Neuron (in vitro differentiated cells): Measurements from ENCODE around the gene GMDS.

Experiments
- H2AFZ ChIP-seq: one replicate; pipeline ENCODE4 v1.6.1; 2013; ENCODE audit warnings: low read depth, mild to moderate bottlenecking, inconsistent platforms, low read length, moderate library complexity
- H3K27me3 ChIP-seq: one replicate; pipeline ENCODE4 v1.6.1; 2013; ENCODE audit warnings: low read length; ENCODE audit not compliant: insufficient read depth
- H3K36me3 ChIP-seq: one replicate; pipeline ENCODE4 v1.6.1; 2013; ENCODE audit warnings: low read length; ENCODE audit not compliant: insufficient read depth
- H3K4me1 ChIP-seq: one replicate; pipeline ENCODE4 v1.6.1; 2013; ENCODE audit warnings: low read length; ENCODE audit not compliant: insufficient read depth
- H3K4me3 ChIP-seq: 2 replicates; pipeline ENCODE4 v1.5.1; 2013; ENCODE audit warnings: mild to moderate bottlenecking, low read length, moderate library complexity
- H3K9me3 ChIP-seq: one replicate; pipeline ENCODE4 v1.6.1; 2013; ENCODE audit warnings: low read length

GMDS gene

GRCh38 chr6:1747003-1747402, 498.4 kb downstream of the GMDS start:
- H2AFZ ChIP-seq = no peak overlapping the region

GRCh38 chr6:1745814-1746213, 499.6 kb downstream of the GMDS start:
- Histone ChIP-seq H3K9me3 (no peaks in the 10 kb centered on the region), H3K4me1 (no peaks in the 10 kb centered on the region), H3K36me3 (no peaks in the 10 kb centered on the region), H3K27me3 (no peaks in the 10 kb centered on the region), H2AFZ (no peak overlapping the region), H3K4me3 (no peak overlapping the region)

More at GRCh38 chr6:1747003-1747402, 498.4 kb downstream of the GMDS start:
- Histone ChIP-seq H3K36me3 (no peaks in the 10 kb centered on the region), H3K4me3 (no peak overlapping the region), H3K27me3 (no peaks in the 10 kb centered on the region), H3K9me3 (no peaks in the 10 kb centered on the region), H3K4me1 (no peaks in the 10 kb centered on the region)

- Histone ChIP-seq H2AFZ (no peak overlapping the region), H3K4me1 (no peaks in the 10 kb centered on the region), H3K4me3 (no peak overlapping the region), H3K36me3 (no peaks in the 10 kb centered on the region), H3K9me3 (no peaks in the 10 kb centered on the region), H3K27me3 (no peaks in the 10 kb centered on the region)
These were observed 500.9 kb downstream of the GMDS start for GRCh38 chr6:1744543-1744942.

GRCh38 chr6:1739680-1740079, 505.7 kb downstream of the GMDS start:
- Histone ChIP-seq H3K36me3 (no peaks in the 10 kb centered on the region), H3K4me1 (no peaks in the 10 kb centered on the region), H3K9me3 (no peaks in the 10 kb centered on the region), H2AFZ (no peak overlapping the region), H3K4me3 (no peak overlapping the region), H3K27me3 (no peaks in the 10 kb centered on the region)

DNA sequence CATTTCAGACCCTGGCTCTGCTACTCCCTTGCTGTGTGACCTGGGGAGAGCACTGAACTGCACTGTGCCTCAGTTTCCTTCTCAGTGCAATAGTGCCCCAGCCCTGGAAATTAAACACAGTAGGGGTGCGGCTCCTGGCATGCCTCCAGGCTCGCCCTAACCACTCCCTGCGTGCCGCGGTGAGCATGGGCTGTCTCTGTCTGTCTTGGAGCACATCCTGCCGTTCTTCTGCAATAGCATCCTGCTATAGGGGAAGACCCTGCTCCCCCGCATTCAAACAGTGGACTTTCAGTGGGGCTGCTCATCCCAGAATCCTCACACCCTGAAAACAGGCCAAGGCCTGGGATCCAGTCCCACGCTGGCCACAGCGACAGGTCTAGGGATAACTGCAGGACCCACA, 506.2 kb downstream of the GMDS start:
- Histone ChIP-seq H3K36me3 (no peaks in the 10 kb centered on the region), H3K9me3 (no peaks in the 10 kb centered on the region), H3K4me1 (no peaks in the 10 kb centered on the region), H3K4me3 (no peak overlapping the region), H2AFZ (no peak overlapping the region), H3K27me3 (no peaks in the 10 kb centered on the region)

- Histone ChIP-seq H3K36me3 (no peaks in the 10 kb centered on the region), H3K9me3 (no peaks in the 10 kb centered on the region)
These were observed 506.8 kb downstream of the GMDS start for GRCh38 chr6:1738558-1739081.

DNA sequence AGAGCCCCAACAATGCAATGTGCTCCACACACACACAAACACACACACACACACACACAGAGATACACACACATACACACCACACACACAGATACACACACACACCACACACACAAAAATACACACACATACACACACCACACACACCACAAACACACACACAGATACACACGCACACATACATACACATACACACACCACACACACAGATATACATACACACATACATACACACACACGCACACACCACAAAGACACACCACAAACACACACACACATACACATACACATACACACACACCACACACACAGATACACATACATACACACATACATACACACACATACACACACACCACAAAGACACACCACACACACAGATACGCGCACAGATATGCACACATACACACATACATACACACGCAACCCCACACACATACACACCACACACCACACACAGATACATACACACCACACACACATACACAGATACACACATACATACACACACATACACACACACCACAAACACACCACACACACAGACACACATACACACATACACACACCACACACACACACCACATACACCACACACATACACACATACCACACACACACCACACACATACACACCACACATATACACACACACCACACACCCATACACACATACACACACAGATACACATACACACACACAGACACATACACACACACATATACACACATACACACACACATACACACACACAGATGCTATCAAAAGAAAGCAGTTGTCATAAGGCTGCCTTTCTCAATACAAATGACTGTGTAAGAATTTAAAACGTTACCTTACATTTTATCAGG, 507.7 kb downstream of the GMDS start:
- peaks cover 5% of the 10 kb centered on the region for H3K4me1 ChIP-seq
- H3K9me3 ChIP-seq = no peaks in the 10 kb centered on the region
- no peaks in the 10 kb centered on the region for H3K36me3 ChIP-seq
- H2AFZ ChIP-seq = no peak overlapping the region
- H3K4me3 ChIP-seq = no peak overlapping the region
- H3K27me3 ChIP-seq = no peaks in the 10 kb centered on the region

More at GRCh38 chr6:1738558-1739081, 506.8 kb downstream of the GMDS start:
- Histone ChIP-seq H3K4me3 (no peak overlapping the region), H3K27me3 (no peaks in the 10 kb centered on the region), H2AFZ (no peak overlapping the region), H3K4me1 (no peaks in the 10 kb centered on the region)

DNA sequence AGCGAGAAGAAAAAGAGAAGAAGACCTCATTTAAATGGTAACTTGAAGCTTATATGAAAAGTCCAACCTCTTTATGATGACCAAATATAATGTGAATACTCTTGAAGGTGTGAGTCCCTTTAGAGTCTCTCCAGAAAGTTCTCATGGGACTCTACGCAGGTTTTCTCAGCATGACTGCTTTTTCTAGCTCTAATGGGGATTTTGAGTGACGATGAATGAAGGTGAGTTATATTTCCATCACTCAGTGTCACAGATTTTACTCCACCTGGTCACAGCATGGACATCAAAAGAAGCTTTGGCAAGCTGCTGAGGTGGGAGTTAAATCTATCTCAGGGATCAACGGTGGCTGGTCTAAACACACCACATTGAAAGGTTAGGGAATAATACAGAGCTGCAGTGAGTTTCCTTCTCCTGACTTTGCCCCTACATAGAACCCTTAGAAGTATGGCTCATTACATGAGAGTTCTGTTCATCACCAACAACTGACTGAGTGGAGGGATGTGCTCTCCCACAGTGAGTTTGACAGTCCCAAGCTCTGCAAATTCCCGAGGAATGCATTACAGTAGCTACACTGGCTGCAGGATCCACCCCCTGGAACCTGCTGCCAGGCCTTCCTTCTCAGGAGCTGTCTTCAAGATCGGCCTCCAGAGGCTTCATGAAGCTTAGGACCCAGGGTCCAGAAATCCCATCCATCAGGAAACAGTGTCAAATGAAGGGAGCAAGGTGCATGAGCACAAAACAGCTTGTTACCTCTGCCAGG, 508.9 kb downstream of the GMDS start:
- no peak overlapping the region for H2AFZ ChIP-seq
- H3K9me3 ChIP-seq = no peaks in the 10 kb centered on the region
- peaks cover 6% of the 10 kb centered on the region for H3K4me1 ChIP-seq
- no peak overlapping the region for H3K4me3 ChIP-seq
- no peaks in the 10 kb centered on the region for H3K27me3 ChIP-seq
- no peaks in the 10 kb centered on the region for H3K36me3 ChIP-seq

DNA sequence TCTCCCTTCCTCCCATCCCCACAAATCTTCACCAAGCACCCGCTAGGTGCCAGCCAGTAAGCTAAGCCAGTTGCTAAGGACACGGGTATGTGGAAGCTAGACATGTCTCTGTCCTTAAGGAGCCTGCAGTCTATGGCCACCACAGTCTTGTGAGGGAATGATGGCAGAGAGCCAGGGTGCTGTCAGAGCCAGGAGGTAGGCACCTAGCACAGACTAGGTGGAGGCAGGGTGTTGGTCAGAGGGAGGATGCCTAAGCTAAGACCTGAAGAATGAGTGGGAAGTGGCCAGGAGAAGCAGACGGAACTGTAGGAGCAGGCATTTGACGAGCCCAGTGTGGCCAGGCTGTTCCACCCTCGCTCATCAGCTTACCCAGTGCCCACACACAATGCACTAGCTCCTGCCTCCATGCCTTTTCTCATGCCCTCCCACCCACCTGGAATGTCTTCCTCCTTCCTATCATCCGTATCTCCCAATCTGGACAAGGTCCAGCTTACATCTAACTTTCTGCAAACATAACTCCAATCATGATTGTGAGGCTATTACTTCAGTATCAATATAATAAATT, 510.1 kb downstream of the GMDS start:
- peaks cover 6% of the 10 kb centered on the region for H3K4me1 ChIP-seq
- no peak overlapping the region for H3K4me3 ChIP-seq
- H3K9me3 ChIP-seq = no peaks in the 10 kb centered on the region
- no peak overlapping the region for H2AFZ ChIP-seq
- H3K36me3 ChIP-seq = no peaks in the 10 kb centered on the region
- H3K27me3 ChIP-seq = no peaks in the 10 kb centered on the region

- H3K4me3 ChIP-seq = no peak overlapping the region
- no peaks in the 10 kb centered on the region for H3K27me3 ChIP-seq
- no peaks in the 10 kb centered on the region for H3K36me3 ChIP-seq
- no peaks in the 10 kb centered on the region for H3K9me3 ChIP-seq
- no peak overlapping the region for H2AFZ ChIP-seq
- H3K4me1 ChIP-seq = peaks cover 17% of the 10 kb centered on the region
These were observed 514.5 kb downstream of the GMDS start for GRCh38 chr6:1730882-1731281.

- H3K4me3 ChIP-seq = no peak overlapping the region
- H3K9me3 ChIP-seq = no peaks in the 10 kb centered on the region
- H3K27me3 ChIP-seq = no peaks in the 10 kb centered on the region
- H3K4me1 ChIP-seq = peaks cover 17% of the 10 kb centered on the region
- H3K36me3 ChIP-seq = no peaks in the 10 kb centered on the region
- no peak overlapping the region for H2AFZ ChIP-seq
These were observed 515.7 kb downstream of the GMDS start for GRCh38 chr6:1729750-1730140.

DNA sequence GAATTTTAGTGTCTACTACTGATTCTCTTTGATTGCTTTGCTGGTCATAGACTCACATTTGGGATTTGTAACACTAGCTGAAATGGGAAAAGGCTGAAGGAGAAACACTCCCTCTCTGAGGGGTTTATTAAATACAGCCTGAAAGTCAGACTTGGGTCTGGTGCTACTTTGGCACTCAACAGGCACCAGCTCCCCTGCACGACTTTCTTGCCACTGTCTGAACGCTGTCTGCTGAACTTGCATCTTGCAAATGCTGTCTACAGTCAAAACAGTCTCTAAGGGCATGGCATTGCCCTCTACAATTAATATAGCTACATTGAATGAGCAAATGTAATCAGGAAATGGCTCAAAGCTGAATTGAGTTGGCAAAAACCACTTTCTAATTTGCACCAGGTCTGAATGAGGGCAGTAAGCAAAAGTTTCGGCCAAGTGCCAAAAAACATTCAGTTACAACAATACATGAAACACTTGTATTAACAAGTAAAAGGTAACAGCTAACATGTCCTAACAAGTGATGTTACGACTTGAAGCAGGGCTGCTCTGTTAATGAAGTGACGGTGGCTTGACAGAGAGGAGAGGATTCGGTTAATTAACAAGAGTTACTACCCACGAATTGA, 516.2 kb downstream of the GMDS start:
- Histone ChIP-seq H3K4me3 (no peak overlapping the region), H3K36me3 (no peaks in the 10 kb centered on the region), H3K4me1 (peaks cover 17% of the 10 kb centered on the region), H3K9me3 (no peaks in the 10 kb centered on the region), H3K27me3 (no peaks in the 10 kb centered on the region), H2AFZ (no peak overlapping the region)

GRCh38 chr6:1726341-1726768, 519.0 kb downstream of the GMDS start:
- Histone ChIP-seq H2AFZ (no peak overlapping the region), H3K4me1 (peaks cover 13% of the 10 kb centered on the region), H3K27me3 (no peaks in the 10 kb centered on the region), H3K4me3 (no peak overlapping the region), H3K36me3 (no peaks in the 10 kb centered on the region), H3K9me3 (no peaks in the 10 kb centered on the region)
